GM12891 (cell line): ENCODE data around the gene KIF13A.

Experiments
- POLR2A ChIP-seq: IDR thresholded peaks from 2 replicates; pipeline ENCODE4 v1.6.1; 2011; ENCODE audit warnings: low read depth, low read length, control low read depth
- POLR2AphosphoS5 ChIP-seq: IDR thresholded peaks from 2 replicates; pipeline ENCODE4 v1.6.1; 2011; ENCODE audit warnings: low read depth, low read length, control low read depth
- POU2F2 ChIP-seq: IDR thresholded peaks from 2 replicates; pipeline ENCODE4 v1.6.1; 2011; ENCODE audit warnings: low read depth, mild to moderate bottlenecking, control low read depth, low read length, moderate library complexity
- SPI1 ChIP-seq: IDR thresholded peaks from 2 replicates; pipeline ENCODE4 v1.6.1; 2011; ENCODE audit warnings: low read depth, low read length, control low read depth
- TAF1 ChIP-seq: IDR thresholded peaks from 2 replicates; pipeline ENCODE4 v1.6.1; 2011; ENCODE audit warnings: low read depth, low read length, control low read depth

- TF ChIP-seq POLR2AphosphoS5, result no peak
- no peak for TF ChIP-seq POLR2A
- no peak for TF ChIP-seq POU2F2
- no peak for TF ChIP-seq TAF1
- no peak for TF ChIP-seq SPI1
Measured at GRCh38 chr6:17879184-17879583, 108.3 kb downstream of the KIF13A start.
